GM19023 (cell line): Measurements from ENCODE around the gene GCLM.
"Not testable (repeated sequence)": the region's sequence is repeated elsewhere in the genome, so short reads cannot be mapped to it uniquely, and the experiment has no call there.

Source experiments
- ATAC-seq: cut with Tn5 transposase; IDR thresholded peaks from one replicate; pipeline ENCODE4 v1.9.1; 2021; ENCODE audit warnings: mild to moderate bottlenecking, moderate library complexity; ENCODE audit not compliant: unreplicated experiment

The GCLM gene, protein sequence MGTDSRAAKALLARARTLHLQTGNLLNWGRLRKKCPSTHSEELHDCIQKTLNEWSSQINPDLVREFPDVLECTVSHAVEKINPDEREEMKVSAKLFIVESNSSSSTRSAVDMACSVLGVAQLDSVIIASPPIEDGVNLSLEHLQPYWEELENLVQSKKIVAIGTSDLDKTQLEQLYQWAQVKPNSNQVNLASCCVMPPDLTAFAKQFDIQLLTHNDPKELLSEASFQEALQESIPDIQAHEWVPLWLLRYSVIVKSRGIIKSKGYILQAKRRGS

GRCh38 chr1:93909146-93910050, at the start of gene GCLM:
Gene GCLM, minus strand, starts transcription at chr1:93909430. Its CDS starts 267 bp downstream, at chr1:93909163.
- peak; percentile 96 for ATAC-seq

DNA sequence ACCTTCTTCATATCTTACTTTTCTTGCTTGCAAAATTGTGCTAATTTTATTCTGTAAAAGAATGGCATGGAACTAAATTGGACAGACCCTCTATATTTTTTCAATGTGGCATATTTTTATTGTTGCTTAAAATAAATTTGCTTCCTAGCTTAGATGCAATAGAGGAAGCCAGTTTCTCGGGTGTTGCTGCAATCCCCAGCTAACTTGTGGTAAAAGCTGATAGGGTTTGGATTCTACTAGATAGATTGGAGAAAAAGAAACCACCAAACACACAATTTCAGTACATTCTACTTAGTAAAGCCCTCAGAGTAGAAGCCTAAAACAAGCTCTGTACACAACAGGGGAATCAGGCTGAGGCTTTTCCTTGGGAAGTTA, 49.5 kb upstream of the GCLM start:
- no peak for ATAC-seq

DNA sequence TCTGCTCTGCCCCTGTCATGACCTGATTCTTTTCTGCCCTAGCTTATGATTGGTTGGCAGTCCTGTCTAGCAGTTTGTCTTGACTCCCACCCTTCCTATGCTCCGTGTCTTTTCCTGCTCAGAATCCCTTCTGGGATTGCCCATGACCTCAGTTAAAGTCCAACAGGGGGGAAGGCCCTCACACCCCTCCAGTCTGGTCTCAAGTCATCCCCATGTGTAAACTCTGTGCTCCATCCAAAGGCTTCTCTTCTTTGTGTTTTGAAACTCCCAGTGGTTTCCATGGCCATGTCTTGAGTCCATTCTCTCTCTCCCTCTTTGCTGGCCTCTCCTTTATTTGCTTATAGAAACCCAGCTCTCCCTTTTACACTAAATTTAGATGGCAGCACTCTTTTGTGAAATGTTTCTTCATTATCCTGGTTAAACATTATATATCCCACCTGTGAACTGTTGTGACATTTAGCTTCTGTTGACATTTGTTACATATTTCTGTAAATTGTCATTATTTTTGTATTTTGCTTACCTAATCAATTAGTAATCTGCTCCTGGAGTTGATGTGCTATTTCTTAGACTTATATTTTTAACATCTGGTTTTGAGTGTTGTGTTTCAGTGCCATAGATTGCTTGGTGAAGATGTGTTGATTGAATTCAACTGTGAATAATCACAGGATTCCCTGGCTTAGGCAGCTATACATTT, 48.9 kb upstream of the GCLM start:
- no peak for ATAC-seq

DNA sequence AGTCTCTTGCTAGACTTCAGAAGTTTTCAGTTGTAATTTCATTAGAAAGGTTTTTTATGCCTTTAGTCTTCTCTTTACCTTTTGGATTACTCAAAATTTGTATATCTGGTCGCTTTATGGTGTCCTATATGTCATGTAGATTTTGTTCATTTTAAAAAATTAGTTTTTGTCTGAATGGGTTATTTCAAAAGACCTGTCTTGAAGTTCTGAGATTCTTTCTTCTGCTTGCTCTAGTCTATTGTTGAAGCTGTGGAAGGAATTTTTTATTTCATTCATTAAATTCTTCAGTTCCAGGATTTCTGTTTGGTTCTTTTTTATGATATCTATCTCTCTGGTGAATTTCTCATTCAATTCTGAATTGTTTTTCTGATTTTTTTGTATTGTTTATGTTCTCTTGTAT, 46.5 kb upstream of the GCLM start:
- ATAC-seq = no peak

DNA sequence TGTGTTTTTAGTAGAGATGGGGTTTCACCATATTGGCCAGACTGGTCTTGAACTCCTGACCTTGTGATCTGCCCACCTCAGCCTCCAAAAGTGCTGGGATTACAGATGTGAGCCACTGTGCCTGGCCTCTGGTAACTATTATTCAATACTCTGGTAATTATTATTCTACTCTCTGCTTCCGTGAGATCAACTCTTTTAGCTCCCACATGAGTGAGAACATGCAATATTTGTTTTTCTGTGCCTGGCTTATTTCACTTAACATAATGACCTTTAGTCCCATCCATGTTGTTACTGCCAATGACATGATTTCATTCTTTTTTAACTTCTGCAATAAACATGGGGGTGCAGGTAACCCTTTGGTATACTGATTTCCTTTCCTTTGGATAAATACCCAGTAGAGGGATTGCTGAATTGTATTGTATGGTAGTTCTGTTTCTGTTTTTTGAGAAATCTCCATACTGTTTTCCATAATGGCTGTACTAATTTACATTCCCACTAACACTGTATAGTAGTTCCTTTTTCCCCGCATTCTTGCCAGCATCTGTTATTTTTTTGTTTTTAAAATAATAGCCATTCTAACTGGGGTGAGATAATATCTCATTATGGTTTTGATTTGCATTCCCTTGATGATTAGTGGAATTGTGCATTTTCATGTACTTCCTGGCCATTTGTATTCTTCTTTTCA, 37.9 kb upstream of the GCLM start:
- ATAC-seq = not testable (repeated sequence)

- no peak for ATAC-seq
Observed at GRCh38 chr1:93938461-93939145, 29.4 kb upstream of the GCLM start.

DNA sequence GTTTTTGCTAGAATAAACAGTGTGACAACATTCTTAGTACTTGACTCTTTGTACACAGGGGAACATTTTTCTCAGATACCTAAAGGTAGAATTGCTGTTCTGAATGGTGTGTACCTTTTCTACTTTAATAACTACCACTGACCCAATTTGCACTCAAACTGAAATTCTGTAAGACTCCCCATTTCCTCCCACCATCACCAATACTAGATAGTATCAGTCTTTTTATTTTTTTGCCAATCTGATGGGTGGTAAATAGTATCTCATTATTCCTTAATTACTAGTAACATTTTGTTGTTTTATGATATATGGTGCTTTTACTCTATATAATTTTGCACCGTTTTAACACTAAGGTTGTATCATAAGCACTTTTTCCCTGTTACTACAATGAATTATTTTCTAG, 28.8 kb upstream of the GCLM start:
- ATAC-seq = no peak

DNA sequence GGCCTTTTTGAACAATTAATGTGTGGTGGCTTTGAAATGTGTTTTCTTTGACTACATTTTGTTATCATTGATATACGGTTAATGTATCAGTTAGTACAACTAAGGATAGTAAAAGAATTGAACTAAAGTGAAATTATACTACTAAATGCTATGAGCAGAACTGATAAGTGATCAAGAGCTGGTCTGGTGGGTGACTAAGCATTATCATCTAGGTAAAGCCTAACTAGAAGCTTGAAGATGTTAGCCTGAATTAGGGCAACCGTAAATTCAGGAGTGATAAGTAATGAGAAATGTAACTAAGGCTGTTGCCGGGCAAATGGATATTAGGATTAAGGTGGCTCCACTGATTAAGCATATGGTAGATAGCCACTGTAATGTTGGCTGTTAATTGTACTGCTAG, 16.0 kb upstream of the GCLM start:
- ATAC-seq = no peak

GRCh38 chr1:93919780-93920179, 10.6 kb upstream of the GCLM start:
- ATAC-seq = no peak

DNA sequence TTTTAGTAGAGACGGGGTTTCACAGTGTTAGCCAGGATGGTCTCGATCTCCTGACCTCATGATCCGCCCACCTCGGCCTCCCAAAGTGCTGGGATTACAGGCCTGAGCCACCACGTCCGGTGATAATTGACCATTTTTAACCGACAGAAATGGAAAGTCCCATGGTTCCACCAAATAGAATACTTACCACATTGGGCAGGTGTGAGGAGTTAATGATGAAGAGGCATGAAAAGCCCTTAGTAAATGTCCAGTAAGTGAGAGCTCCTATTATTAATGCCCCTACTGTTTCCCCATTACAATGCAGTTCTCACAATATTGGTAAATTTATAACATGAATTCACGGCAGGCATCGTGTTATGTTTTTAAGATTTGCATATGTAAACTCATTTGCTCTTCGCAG, 8.1 kb upstream of the GCLM start:
- no peak for ATAC-seq

- ATAC-seq = not testable (repeated sequence)
Observed at GRCh38 chr1:93910880-93911279, 1.6 kb upstream of the GCLM start.

- no peak for ATAC-seq
Observed at GRCh38 chr1:93910305-93910704, 1.1 kb upstream of the GCLM start.

- ATAC-seq = peak; percentile 39
Observed at GRCh38 chr1:93908394-93909145, 660 bp downstream of the GCLM start.

DNA sequence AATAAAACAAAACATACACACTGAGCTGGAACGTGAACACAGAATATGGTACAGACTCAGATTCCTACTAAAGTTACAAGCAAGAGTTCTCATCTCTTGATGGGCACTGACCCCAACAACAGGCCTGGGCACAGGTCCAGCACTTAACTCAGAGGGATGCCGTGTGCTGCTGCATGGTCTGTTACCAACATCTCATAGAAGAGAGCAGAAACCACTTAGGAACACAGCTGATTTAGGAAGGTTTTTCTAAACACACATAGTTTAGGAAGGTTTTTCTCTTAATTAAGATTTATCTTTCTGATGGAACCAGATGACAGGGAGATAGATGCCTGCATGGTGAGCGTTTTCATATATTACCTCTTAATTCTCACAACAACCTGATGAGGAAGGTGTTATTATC, 1.5 kb downstream of the GCLM start:
- no peak for ATAC-seq

DNA sequence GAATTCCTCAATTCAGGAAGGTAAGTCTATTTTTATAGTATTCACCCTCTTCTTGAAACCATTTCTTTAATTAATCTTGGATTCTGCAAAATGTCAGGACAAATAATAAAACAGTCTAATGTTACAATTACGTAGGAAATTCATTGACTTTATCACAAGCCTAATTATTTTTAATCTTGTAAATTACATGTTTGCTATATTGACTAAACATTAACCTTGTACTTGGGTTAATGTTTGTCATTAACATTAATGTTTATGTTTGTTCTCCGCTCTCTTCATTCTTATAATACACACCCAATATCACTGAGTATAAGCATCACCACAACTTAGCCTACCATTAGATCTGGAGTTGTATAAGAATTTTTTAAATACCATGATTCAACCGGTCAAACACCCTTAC, 2.8 kb downstream of the GCLM start:
- no peak for ATAC-seq

- no peak for ATAC-seq
Observed at GRCh38 chr1:93905734-93906133, 3.5 kb downstream of the GCLM start.

- ATAC-seq = no peak
Observed at GRCh38 chr1:93905051-93905450, 4.2 kb downstream of the GCLM start.

GRCh38 chr1:93904228-93904627, 5.0 kb downstream of the GCLM start:
- no peak for ATAC-seq

GRCh38 chr1:93900723-93901504, 8.3 kb downstream of the GCLM start:
- ATAC-seq = no peak
